ENCODE results near the gene RC3H1. TPM values are rescaled to one million over a fixed set of nuclear protein-coding genes. Genes with fewer than 3 reads are reported as not detected.
A peak's percentile ranks its signal among the peaks of the same experiment; 100 is the strongest.
"Not testable (repeated sequence)": the region's sequence is repeated elsewhere in the genome, so short reads cannot be mapped to it uniquely, and the experiment has no call there.

RC3H1 gene
- total RNA-seq, 1 donor from 2014 or later = 35.0 TPM

DNA sequence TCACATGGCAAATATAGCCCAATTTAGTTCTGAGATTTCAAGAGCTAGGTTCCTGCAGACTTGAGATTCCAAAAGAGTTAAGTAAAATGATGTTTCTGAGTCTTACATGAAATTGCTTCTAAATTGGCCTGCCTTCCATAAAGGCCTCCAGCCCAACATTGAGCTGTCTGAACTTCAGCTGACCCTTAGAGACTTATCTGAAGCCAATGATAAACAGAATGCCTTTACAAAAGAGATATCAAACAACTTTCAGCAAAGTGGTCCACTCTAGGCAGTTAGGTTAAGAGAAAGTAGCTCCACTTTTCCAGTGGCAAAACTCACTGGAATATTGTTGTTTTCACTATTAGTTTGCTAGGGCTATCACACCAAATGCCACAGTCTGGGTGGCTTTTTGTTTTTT, 6.3 kb upstream of the RC3H1 start:
- DNase-seq (ENCODE audit: low spot score) = no peak

DNA sequence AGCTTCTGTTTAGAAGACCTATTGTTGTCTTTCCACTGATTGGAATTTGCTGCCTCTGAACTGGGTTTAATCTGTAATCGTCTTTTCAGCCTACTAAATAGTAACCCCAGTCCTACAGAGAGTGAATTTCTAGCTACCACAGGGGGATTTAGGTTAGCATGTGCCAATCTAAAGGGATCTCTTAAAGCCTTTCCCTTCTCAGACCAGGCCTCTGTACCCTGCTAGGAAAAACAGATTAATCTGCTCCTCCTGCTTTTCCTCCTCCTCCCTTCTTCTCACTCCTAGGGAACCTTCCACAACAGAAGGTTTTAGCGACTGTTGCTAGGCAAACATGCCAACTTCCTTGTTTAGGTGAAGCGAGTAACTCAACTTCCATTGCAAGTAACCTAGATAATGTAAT, 1.3 kb upstream of the RC3H1 start:
- DNase-seq (ENCODE audit: low spot score) = peak; percentile 63

DNA sequence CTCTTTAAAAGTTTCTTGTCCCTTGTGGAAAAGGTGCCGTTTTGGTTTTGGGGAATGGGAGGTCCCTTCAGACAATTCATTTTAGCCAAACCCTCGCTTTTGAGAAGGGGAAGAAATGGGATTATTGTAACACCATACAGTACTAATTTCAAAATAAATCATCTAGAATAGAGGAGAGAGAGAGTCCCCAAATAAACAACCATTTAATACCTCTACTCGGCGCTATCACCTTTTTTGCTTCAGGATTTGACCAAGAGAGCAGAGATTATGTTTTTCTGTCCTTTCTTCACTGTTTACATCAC, 770 bp upstream of the RC3H1 start:
- no peak for DNase-seq (ENCODE audit: low spot score)

GRCh38 chr1:174021591-174022079, 522 bp downstream of the RC3H1 start:
- DNase-seq (ENCODE audit: low spot score) = peak; percentile 24

DNA sequence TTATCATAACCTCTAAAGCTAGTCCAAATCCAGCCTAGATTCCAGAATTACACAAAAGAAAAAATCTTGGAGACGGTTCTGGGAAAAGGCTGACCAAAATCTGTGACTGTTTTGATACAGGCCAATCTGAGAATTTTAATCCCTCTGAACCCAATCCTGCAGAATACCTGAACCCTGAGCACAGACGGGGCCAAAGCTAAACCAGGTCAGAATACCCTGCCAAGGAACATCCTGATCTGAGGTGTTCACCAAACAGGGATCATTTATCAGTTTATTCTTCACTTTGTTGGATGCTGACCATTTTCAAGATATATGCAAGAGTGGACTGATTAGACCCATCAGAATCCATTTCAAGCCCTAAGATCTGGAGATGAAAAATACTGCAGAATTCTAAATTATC, 3.6 kb downstream of the RC3H1 start:
- no peak for DNase-seq (ENCODE audit: low spot score)

DNA sequence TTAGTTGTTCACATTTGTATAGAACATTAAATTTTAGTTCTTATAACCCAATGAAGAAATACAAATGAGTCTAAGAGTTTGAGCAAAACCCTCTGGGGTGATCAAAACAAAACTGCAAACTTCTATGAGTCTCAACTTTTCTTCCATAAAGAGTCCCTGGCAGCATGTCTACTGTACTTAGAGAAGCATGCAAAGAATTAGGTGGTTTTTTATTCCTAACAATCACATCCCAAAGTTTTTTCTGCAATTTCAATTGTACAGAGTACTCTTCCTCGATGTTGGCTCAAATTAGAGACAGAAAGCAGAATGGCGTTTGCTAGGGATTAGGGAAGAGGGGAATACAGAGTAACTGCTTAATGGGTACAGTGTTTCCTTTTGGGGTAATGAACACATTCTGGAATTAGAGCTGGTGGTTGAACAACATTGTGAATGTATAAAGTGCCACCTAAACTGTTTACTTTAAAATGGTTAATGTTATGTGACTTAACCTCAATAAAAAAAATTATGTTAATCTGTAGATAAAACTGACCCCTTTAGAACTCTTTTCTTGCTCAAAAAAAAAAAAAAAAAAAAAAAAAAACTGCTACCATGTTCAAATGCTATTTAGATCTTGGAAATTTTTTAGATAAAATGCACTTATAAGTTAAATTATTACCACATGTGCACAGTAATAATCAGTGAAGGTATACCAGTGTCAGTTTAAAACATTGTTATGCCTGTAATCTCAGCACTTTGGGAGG, 4.8 kb downstream of the RC3H1 start:
- no peak for DNase-seq (ENCODE audit: low spot score)

DNA sequence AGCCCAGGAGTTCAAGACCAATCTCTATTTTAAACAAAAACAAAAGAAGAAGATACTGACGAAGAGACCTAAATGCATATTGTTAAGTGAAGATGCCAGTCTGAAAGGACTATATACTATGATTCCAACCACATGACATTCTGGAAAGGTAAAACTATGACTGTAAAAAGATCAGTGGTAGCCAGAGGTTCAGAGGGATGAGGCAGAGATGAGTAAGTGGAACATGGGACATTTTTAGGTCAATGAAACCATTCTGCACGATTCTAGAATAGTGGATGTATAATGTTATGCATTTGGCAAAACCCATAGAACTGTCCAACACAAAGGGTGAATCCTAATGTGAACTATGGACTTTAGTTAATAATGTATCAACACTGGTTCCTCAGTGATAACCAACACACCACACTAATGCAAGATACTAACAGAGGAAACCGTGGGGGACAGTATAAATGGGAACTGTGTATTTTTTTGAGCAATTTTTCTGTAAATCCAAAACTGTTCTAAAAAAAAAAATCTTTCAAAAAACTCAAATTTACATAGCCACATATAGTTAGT, 8.2 kb downstream of the RC3H1 start:
- DNase-seq (ENCODE audit: low spot score) = no peak

DNA sequence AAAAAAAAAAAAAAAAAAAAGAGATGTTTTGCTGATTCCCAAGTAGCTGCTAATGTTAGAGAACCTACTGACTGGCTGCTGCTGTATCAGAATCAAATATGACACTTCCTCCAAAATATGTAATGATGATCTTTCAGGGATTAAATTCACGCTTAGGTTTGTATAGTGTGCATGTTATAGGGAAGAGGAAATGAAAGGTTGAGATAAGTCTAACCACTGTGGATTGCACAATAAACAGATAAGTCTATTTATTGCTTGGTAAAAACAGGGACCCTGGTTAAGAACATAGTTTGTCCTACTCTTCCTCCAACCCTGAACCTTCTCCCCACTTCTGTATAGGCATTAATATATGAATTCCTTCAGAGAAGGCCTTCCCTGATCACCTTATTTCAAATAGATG, 13.2 kb downstream of the RC3H1 start:
- no peak for DNase-seq (ENCODE audit: low spot score)

- DNase-seq (ENCODE audit: low spot score) = no peak
Observed at GRCh38 chr1:174008269-174008668, 13.9 kb downstream of the RC3H1 start.

GRCh38 chr1:174007851-174008250, 14.3 kb downstream of the RC3H1 start:
- DNase-seq (ENCODE audit: low spot score) = no peak

DNA sequence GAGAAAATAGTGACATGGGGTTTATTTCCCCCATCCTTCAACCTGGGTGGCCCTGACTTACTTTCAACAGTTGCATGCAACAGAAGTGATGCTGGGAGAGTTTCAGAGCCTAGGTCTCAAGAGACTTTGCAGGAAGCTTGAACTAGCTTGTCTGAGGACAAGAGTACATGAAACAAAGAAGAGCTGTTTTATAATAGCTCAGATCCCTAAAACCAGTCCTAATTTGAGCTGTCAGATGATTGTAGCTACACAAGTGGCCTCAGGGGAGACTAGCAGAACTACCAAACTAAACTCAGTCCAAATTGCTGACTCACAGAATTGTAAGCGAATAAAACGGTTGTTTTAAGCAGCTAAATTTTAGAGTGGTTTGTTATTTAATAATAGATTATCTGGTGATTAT, 17.1 kb downstream of the RC3H1 start:
- DNase-seq (ENCODE audit: low spot score) = no peak

GRCh38 chr1:174003867-174004266, 18.3 kb downstream of the RC3H1 start:
- DNase-seq (ENCODE audit: low spot score) = no peak

DNA sequence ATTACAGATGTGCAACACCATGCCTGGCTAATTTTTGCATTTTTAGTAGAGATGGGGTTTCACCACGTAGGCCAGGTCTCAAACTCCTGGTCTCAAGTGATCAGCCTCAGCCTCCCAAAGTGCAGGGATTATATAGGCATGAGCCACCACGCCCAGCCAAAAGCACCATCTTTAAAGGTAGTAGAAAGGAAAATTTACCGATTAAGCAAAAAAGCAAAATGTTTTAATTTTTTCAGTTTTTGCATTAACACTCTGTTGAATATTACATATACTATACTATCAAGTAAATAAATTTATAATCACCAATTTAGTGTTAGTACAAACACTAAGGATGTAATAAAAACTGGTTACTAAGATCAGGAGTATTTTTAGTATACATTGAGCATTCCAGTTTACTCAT, 20.6 kb downstream of the RC3H1 start:
- DNase-seq (ENCODE audit: low spot score) = no peak

DNA sequence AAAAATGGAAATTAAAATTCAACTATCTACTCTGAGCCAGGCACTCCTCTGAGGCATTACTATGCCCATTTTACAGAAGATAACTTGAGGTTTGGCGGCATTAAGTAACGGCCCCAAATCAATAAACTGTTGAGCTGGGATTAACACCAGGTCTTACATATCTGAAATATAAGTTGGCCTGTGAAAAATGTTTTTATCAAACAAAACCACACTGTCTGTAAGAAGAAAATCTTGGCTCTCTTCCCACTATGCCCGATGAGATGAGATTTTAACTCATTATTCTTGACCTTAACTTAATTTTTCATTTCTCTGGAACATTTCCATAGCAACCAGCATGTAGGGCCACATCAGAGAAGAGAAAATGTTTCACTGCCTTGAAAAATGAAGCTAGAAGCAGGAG, 21.8 kb downstream of the RC3H1 start:
- DNase-seq (ENCODE audit: low spot score) = no peak

DNA sequence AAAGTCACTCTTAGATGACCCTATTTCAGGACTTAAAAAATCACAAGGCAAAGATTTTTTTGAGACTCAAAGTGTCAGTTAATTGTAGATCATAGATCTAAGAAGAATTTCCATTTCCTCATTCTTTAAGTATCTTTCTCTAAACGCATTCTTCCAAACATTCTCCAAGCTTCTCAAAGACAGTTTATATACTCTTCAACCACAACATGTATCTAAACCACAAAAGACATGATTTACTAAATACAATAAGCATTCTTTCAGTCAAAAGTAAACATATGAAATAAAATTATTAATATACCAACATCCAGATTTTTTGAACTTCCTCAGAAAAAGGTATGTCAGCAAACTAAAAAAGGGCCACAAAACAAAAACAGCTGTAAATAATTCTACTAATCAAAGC, 24.4 kb downstream of the RC3H1 start:
- DNase-seq (ENCODE audit: low spot score) = no peak

DNA sequence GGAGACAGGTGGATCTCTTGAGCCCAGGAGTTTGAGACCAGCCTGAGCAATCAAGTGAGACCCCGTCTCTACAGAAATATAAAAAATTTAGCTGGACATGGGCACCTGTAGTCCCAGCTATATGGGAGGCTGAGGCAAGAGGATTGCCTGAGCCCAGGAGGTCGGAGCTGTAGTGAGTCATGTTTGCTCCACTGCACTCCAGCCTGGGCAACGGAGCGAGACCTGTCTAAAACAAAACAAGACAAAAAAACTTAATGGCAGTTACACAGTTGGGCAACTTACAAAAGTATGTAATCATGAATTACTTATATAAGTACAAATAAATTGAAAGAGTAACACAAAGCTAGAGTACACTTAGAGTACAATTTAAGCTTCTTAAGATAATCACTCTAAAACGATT, 25.2 kb downstream of the RC3H1 start:
- no peak for DNase-seq (ENCODE audit: low spot score)

DNA sequence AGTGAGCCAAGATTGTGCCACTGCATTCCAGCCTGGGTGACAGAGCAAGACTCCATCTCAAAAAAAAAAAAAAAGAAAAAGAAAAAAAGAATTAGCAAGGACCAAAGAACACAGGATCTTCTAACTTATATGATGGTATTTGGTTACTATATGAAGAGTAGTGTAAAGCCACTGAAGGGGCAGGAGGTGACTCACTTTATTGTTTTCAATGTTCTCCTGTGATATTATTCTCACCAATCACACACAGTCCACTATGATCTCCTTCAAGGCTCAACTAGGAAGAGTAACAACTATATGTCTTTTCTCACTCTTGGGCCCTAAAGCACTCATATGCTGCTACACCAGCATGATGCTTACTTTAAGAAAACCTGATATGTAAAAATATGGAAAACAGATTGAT, 26.7 kb downstream of the RC3H1 start:
- DNase-seq (ENCODE audit: low spot score) = no peak

GRCh38 chr1:173993948-173994347, 28.2 kb downstream of the RC3H1 start:
- DNase-seq (ENCODE audit: low spot score) = not testable (repeated sequence)

DNA sequence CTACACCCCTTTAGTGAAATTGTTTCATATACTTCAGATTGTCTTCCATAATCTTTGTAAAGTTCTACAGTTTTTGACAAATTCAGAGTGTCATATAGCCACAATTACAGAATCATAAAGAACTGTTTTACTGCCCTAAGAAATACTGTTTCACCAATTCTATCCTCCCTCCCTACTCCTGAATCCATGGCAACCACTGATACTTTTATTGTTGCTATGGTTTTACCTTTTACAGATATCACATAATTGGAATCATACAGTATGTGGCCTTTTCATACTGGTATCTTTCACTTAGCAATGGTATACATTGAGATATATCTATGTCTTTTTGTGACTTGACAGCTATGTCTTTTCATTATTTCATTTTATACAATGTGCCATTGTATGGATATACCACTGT, 34.1 kb downstream of the RC3H1 start:
- DNase-seq (ENCODE audit: low spot score) = no peak

DNA sequence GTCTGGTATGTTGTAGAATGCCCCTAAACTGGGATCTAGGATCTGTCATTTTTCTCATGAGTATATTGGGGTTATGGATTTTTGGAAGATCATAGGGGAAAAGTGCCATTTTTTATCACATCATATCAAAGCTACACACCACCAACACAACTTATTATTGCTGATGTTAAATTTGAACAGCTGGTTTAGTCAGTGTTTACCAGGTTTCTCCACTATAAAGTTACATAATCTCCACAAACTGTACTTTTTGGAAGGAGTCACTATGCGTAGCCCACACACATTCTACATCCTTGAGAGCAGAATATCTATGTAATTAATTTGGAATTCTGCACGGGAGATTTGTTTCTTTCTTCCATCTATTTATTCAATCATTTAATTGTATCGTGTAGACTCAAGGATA, 35.2 kb downstream of the RC3H1 start:
- DNase-seq (ENCODE audit: low spot score) = no peak

DNA sequence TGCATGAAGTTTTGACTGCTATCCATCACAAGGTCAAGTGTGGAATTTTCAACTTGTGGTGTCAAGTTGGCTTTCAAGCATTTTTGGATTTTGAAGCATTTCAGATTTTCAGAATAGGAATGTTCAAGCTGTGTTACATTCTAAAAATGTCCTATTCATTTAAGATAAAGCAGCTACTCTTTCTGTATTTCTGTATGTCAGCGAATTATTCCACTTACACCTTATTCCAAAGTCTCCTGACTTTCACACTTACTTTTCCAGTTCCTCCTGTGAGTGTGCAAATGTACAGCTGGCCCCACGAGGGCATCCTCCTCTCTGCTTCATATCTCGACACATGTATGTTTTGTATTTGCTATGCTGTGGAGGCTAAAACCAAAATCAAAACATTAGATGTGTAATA, 51.9 kb downstream of the RC3H1 start:
- no peak for DNase-seq (ENCODE audit: low spot score)

DNA sequence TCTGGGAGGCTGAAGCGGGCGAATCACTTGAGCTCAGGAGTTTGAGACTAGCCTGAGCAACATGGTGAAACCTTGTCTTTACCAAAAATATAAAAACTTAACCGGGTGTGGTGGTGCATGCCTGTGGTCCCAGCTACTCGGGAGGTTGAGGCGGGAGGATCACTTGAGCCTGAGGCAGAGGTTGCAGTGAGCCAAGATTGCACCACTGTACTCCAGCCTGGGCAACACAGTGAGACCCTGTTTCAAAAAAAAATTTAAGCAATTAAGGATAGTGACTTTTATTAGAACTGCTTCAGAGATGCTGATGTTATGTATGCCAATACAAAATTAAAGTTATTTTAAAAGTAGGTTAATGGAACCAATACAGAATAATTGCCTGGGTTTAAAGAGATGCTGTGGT, 56.3 kb downstream of the RC3H1 start:
- DNase-seq (ENCODE audit: low spot score) = not testable (repeated sequence)

DNA sequence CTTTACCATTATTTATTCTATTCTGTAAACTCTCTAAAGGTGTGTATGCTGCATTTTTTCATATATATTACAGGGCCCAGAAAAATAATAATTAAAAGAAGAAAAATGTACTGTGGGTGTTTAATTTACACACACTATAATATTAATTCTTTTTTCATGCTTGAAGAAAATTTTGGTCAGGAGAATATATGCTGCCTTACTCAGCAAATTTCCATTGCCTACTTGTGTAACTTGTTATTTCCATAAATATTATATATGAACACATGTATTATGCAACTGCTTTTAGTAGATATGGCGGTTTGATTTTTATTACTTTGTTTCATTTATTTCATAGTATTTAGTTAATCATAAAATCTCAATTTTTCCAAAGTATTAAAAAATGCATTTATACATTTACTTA, 58.7 kb downstream of the RC3H1 start:
- no peak for DNase-seq (ENCODE audit: low spot score)

GRCh38 chr1:173960625-173961024, 61.5 kb downstream of the RC3H1 start:
- no peak for DNase-seq (ENCODE audit: low spot score)

Data from mucosa of gallbladder (tissue), 1 donor.